ENCODE measurements around the gene DPY19L2.
"Not testable (repeated sequence)": the region's sequence is repeated elsewhere in the genome, so short reads cannot be mapped to it uniquely, and the experiment has no call there.

The DPY19L2 gene

DNA sequence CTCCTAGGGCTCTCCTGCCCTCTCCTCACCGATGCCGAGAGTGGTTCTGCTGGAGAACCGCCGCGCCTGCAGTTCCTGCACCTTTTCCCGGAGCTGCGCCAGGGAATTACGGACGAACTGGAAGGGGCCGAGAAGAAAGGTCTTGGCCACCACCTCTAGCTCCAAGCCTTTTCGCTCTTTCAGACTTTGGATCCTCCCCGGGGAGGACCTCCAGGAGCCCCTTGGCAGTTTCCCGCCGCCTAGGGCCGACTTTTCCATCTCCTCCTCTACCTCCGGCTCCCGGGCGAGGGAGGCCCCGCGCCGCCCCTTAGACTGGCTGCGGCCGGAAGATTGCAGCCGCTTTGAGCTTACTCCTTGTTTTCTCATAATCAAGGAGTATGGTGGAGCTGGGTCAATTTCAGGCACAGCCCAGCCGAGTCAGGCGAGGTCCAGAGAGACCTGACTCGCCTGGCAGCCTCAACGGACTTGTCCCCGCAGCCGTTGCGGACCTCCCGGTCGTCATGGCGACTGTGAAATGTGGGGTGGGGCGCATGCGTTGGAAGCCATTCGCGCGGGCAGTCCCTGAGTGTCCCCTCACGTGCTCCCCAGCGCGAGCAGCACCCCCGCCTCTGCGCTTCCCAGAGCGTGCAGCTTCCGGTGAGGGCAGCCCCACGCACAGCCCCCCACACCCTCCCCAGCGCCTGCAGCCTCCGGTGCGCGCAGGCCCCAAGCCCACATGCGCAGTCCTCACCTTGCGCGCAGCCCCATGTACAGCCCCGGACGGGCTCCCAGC, at the start of gene DPY19L2:
DPY19L2 (minus strand) TSS at position 466 of the 772 bp plus-strand sequence; CDS start at position 366, 100 bp downstream.
- DNase-seq, result peak; percentile 70

DNA sequence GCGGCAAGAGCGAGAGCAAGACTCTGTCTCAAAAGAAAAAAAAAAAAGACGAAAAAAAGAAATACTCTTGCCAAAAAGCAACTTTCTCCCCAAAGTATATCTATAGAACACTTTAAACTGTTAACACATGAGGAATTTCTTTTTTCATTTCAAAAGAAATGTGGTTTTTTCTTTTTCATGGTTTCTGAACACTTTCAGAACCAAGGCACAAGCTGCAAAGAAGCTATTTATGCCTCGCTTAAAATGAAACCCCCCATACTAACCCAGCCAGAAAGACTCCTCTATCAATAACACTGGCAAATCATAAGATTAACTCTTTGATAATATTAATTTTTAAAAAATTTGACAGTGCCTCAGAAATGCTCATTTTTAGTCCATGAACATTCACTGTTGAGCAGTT, 48.6 kb upstream of the DPY19L2 start:
- DNase-seq, result not testable (repeated sequence)

DNA sequence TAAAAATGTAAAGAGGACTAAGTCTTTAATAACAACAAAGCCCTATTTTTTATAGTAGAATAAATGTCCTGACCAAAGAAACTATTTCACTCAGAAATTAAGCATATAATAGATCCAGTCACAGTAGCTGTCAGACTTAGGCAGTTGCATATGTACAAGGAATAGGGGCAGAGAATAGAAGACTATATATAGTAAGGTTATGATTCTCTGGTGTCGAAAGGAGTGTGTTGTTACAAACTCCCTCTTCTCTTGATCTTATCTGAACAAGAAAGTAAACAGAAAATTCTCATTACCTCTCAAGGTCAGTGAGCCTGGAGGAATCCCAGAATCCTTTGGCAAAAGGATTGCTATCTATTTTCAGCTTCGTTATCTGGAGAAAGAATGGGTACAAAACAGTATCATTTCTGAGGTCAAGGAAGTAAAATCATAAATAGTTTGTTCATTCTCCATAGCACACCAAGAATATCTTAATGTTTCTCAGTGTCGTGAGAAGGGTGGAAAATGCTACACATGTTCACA, 46.9 kb upstream of the DPY19L2 start:
- not testable (repeated sequence) for DNase-seq

DNA sequence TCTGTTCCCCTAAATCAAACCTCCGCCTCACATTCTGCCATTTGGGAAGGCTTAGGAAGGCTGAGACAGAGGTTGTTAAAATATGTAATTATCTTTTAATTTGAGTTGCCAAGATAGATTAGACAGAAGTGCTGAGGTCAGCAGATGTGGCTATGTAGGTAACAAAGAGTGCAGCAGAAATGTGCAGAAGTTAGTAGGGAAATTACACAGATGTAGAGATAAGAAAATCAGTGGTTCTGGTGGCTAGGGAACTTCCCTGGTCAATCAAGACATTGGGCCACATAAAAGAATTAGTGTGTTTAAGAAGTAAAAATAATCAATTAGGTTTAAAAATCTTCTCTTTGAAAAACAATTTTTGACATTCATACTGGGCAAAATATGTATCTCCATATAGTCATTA, 46.1 kb upstream of the DPY19L2 start:
- DNase-seq, result peak; percentile 1

DNA sequence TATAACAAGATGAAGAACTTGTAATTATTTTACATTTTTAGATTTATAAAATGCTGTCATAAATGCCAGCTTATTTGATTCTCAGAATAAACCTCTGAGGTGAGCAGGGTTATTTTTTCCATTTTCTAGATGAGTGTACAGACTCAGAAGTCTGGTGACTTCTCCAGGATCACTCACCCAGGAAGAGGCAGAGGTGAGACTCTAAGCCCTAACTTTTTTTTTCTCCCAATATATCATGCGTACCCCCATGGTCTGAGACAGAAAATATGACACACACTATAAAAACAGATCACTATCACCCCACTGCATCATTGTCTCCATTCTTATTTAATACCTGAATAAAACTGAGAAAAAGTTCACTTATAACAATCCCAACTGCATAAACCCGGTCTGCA, 45.4 kb upstream of the DPY19L2 start:
- DNase-seq, result not testable (repeated sequence)

DNA sequence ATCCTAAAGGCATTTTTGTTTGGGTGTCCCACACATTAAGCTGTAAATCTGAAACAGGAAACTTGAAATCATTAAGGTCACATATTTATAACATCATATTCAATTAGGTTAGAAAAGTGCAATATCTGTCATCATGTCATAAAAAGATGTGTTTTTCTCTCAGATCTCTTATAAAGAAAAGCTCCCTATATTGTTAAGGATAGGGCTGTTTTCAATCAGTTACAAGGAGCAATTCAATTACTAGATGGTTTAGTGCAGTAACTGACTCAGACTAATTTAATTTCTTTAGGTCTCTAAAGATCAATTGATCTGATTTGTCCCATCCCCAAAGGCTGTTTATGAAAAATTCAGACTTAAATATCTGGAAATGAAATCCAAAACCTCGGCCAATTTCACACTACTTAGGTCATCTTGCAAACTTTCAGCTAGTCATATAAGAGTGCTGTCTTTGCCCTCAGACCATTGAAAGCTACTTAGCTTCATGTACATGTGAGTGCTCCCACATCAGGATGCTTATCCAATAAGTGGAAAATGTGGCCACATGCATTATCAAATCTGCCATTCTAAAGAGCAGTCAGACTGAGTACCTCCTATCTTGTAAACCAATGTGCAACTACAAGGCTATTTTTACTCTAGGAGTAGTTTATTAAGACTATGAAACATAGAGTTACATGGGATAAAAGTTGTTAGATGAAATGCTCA, 44.8 kb upstream of the DPY19L2 start:
- DNase-seq, result not testable (repeated sequence)

DNA sequence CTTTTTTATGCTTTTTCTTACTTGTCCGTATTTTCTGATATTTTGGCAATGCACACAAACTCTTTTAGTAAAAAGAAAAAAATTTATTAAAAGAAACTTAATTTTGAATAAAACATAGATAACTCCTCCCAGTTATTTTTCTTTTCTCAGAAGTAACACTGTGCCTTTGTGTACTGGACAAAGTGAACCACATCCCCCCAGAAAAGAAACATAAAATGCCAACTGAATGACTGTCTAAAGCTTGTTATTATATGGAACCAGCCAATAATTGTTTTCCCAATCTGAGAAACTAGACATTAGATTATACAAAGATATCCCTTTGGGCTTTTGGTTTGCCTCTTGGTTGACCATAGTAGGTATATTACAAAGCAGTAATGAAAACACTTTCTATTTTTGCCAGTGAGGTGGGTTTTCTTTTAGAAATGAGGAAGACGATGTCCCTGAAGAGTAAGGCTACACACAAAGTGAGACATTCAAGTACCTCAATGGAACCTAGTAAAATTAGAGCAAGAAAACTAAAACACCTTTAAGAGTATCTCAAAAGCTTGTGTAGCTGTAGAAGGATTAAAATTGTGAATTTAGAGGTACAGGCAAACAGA, 44.2 kb upstream of the DPY19L2 start:
- DNase-seq, result not testable (repeated sequence)

DNA sequence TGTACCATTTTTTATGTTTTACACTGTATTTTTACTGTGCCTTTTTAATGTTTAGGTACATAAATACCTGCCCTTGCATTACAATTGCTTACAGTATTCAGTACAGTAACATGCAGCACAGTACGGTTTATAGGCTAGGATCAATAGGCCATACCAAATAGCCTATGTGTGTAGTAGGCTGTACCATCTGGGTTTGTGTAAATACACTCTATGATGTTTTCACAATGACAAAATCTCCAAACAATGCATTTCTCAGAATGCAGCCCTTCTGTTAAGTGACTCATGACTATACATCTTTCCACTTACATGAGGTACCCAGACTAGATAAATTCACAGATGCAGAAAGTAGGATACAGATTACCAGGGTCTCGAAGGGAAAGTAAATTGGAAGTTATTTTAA, 43.0 kb upstream of the DPY19L2 start:
- not testable (repeated sequence) for DNase-seq

DNA sequence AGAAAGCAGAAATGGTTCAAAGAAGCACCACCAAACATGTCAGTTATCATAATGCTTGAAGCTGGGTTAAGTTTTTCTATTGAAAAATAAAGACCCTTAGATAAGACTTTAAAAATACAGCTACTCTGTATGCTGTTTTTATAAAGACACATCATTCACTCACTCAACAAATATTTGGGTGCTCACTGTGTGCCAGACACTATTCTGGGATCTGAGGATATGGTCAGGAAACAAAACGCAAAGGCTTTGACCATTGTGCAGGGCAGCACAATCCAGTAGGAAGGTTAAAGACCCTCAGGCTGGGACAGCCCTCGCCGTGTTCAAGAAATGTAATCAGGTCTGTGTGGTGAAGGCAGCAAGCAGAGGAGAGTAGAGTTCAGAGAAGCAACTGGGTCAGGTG, 38.0 kb upstream of the DPY19L2 start:
- no peak for DNase-seq

DNA sequence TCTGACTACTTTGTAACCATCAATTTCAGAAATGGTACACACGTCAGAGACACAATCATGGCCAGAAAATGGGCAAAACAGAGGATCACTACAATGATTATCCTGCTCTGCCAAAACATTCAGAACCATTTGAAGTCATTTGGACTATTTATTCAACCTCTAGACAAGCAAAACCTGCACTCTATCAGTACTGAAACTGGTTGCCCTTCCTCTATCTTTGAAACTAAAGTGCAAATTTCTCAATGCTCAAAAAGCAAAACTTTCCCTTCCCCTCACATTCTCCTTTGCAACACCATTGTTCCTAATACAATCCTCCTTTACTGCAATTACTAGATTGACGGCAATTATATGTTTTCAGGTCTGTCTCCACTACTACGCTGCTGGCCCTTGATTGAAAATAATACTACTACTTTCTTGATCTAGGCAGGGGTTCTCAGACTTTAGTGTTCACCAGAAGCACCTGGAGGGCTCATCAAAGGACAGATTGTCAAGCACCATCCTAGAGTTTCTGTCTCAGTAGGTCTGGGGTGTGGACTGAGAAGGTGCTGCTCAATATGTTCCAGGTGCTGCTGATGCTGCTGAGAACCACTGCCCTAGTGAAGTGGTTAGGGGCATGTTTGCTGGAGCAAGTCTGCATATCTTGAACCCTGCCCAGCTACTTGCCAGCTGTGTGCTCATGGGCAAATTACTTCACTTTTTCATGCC, 31.5 kb upstream of the DPY19L2 start:
- DNase-seq, result not testable (repeated sequence)

DNA sequence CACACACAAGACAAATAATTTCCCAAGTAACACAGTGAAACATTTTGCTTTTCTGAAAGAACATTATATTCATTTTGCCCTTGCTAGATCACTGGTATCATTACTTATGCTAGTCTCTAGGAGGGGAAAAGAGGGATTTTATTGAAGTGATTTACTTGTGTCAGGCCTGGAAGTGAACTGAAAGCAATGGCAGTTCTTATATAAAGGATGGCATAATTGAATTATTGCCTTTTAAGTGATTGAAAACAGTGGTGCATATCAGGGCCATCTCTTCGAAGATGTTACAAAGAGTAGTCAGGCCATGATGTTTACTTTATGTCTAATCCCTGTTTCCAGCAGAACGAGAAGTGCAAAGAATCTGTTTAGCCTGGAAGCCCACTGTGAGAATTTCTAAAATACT, 30.7 kb upstream of the DPY19L2 start:
- not testable (repeated sequence) for DNase-seq

DNA sequence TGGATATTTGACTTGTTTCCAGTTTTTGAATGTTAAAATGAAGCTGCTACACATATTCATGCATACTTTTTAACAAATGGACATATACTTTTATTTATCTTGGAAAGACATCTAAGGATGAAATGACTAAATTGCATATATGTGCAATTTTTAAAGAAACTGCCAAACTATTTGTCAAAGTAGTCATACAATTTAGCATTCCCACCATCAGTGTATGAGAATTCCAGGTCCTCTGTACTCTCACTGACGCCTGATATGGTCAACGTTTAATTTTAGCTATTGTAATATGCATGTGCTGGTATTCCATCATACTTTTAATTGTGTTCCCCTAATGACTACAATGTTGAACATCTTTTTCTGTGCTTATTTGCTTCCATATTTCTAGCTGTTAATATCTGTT, 22.5 kb upstream of the DPY19L2 start:
- not testable (repeated sequence) for DNase-seq

DNA sequence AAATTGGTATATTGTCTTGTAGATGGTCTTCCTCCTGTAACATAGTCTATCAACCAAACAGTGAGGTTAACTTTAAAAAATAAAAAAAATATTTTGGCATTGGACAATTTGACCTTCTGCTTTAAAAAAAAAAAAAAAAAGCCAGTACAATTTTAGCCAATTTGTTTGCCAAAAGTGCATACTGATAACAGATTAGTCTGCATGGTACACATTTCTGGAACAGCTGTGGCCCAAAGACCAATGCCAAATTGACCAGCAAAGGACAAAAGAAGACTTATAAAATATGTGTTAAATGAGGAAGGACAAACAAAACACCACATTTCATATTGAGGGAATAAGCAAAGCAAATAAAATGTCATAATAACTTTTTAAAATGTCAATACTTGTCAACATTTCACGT, 20.8 kb upstream of the DPY19L2 start:
- DNase-seq, result not testable (repeated sequence)

DNA sequence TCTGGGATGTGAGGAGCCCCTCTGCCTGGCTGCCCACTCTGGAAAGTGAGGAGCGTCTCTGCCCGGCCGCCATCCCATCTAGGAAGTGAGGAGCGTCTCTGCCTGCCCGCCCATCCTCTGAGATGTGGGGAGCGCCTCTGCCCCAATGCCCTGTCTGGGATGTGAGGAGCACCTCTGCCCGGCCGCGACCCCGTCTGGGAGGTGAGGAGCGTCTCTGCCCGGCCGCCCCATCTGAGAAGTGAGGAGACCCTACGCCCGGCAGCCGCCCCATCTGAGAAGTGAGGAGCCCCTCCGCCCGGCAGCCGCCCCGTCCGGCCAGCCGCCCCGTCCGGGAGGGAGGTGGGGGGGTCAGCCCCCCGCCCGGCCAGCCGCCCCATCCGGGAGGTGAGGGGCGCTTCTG, 18.3 kb upstream of the DPY19L2 start:
- not testable (repeated sequence) for DNase-seq

DNA sequence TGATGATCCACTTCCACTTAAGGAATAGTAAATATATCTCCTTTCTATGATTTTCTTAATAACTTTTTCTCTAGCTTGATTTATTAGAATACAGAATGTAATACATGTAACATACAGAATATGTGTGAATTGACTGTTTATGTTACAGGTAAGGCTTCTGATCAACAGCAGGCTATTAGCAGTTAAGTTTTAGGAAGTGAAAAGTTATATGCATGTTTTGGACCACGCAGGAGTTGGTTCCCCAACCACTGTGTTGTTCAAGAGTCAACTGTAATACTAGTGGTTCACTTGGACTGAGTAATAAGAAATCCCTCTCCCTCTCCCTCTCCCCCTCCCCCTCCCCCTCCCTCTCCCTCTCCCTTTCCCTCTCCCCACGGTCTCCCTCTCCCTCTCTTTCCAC, 17.5 kb upstream of the DPY19L2 start:
- not testable (repeated sequence) for DNase-seq

DNA sequence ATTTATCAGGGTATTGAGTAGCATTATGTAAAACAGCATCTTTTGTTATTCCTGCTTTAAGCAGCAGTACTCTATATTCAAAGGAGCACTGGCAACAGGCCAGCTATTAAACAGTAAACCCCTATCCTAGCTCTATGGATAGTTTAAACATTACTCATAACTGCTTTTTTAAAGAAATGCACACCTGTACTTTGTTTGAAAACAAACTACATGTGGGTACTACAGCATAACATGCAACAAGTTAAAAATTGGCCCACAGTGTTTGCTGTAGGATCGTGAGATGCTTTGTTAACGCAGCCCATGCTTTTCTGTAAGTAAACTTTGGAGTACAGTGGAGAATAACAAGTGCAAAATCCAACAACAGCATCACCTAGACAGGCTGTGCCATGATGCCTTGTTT, 14.3 kb upstream of the DPY19L2 start:
- DNase-seq, result not testable (repeated sequence)

DNA sequence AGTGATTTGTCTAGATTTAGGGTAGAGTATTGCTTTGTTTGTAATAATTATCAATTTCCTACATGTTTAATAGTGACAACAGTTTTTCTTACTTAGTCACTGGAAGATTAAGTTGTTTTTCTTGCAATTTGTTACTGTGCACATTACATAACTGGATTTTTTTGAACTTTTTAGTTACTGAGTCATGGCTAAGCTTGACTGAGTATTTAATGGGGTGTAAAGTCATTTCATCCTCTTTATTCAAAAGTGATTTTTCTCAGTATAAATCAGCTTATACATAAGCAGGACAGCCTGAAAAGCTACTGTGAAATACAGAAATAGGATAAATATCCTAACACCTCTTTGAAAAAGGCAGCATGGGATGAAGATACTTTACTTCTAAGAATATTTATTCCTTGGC, 12.5 kb upstream of the DPY19L2 start:
- not testable (repeated sequence) for DNase-seq

DNA sequence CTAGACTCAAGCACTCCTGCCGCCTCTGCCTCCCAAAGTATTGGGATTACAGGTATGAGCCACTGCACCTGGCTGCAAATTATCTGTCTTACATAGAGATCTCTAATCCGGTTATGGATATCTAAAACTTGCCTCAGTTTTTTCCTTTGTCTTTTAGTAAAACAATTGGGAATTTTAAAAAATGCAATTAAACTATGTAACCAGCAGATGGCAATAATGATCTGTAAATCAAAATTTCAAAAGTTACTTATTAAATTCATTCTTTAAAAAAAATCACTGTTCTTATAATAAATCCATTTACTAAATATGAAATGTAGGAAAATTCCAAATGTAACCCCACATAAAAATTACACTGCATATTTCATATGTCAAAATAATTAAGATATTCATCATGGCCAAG, 4.3 kb upstream of the DPY19L2 start:
- DNase-seq, result not testable (repeated sequence)

DNA sequence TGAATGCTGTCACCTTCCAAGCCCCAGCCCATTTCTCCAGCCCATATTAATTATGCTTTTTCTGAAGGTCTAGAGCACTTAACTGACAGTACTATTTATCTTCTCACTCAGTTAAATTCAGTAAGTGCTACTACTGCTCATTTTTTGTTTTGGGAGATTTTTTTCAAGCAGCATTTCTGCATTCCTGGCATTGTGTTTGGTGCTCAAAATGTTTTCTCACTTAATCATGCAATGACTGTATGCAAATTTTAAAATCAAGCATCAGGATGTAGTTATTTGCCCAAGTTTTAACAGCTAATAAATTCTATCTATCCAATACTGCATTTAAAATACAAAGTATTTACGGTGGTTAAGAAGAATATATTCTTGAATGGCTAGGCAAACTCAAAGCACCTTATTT, 1.6 kb upstream of the DPY19L2 start:
- DNase-seq, result not testable (repeated sequence)

DNA sequence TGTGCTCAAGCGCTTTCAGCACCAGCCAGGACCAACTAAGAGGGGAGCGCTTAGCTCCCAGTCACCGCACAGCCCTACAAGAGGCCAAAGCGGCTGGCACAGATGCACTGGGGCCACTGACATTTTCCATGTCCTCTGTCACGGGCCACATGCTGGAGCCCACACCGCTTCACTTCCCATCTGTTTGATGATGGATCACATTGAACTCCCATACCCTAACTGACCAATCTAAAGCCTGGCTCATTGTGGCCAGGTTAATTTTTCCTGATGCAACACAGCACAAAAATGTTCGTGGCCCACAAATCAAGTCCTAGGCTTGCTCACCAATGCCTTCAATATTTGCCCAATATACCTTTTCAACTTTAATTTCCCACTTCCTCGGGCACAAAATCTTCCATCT, 1.1 kb upstream of the DPY19L2 start:
- not testable (repeated sequence) for DNase-seq

DNA sequence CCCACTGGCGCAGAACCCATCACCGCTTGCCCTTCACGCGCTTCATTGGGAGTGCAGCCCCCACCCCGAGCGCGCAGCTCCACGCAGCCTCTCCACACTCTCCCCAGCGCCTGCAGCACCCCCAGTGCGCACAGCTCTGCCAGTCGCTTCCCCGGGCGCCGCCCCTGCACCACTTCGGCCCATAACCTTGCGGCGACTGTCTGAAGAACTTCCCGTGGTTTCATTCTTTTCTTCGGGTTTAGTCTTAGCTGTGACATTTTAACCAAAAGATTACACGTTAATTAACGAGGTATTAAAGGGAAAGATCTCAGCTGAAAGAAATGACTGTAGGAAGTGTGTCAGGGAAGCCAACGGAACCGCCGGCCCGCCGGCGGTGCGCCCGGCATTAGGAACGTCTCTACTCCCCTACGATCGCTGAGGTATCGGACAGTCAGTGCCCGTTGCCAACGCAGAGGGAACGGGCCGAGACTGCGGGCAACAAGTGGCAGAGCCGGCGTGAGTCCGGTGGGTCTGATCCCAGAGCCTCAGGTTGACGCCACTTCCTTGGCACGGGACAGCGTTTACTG, 590 bp upstream of the DPY19L2 start:
- DNase-seq, result not testable (repeated sequence)

DNA sequence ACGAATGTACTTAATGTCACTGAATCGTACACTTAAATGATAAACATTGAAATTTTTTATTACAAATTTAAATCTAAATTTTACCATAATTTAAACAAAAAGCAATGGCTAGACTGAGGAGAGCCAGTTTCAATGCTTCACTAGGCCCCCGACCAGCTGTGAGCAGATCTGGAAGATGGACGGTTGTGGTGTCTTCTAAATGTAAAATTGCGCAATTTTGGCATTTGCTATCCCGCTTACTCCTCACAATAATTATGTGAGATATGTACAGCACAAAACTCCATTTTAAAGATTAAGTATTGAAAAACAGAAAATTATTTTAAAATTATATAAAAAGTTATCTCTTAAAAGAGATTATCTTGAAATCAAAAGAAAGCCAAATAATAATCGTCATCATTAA, 5.3 kb downstream of the DPY19L2 start:
- DNase-seq, result not testable (repeated sequence)

DNA sequence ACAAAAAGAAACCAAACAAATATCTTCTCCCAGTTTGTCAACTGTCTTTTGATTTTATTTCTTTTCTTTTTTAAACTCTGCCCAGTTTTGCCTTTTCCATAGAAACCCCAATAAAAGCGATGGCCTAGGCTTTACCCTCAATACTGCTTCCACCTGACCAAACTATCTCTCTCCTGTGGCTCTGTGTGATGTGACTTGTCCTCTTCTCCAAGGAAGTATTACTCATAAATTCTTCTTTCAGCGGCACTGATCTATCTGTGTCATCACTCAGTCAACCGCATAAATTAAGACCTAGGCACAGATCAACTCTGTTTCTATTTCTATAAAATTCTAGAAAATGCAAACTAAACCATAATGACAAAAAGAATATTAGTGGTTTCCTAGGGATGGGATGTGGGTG, 9.8 kb downstream of the DPY19L2 start:
- not testable (repeated sequence) for DNase-seq
